ENCODE results near the gene ARID1A.

ARID1A gene

DNA sequence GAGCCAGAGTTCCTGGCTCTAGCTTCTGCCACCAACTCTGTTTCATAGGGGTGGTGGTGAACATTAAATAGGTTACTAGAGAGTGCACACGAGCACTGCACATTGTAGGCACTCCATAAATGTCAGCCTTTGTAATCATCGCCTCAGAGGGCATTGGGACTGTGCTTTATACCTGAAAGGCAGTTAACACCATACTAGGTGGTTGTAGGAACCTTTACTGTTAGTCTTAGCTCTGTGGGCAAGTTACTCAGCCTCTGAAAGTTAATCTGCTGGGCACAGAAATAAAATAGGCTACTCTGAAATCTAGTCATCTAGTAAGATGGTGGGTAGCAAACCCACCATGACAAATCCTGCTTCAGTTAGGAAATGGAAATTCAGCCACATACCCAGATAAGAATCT lies 37.6 kb downstream of the ARID1A start:
- TF ChIP-seq, protein P1, sequence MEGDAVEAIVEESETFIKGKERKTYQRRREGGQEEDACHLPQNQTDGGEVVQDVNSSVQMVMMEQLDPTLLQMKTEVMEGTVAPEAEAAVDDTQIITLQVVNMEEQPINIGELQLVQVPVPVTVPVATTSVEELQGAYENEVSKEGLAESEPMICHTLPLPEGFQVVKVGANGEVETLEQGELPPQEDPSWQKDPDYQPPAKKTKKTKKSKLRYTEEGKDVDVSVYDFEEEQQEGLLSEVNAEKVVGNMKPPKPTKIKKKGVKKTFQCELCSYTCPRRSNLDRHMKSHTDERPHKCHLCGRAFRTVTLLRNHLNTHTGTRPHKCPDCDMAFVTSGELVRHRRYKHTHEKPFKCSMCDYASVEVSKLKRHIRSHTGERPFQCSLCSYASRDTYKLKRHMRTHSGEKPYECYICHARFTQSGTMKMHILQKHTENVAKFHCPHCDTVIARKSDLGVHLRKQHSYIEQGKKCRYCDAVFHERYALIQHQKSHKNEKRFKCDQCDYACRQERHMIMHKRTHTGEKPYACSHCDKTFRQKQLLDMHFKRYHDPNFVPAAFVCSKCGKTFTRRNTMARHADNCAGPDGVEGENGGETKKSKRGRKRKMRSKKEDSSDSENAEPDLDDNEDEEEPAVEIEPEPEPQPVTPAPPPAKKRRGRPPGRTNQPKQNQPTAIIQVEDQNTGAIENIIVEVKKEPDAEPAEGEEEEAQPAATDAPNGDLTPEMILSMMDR (IDR thresholded peaks at IDR 0.05; ENCODE audit: control extremely low read depth, extremely low read depth, low read depth, missing control alignments): no peak
- CTCF ChIA-PET: interaction anchor here (1.9 to 6.3 kb wide), 2 partner anchors 9 to 16 kb away, joined by 5 to 61 read pairs; no protein-coding TSS in a partner anchor

DNA sequence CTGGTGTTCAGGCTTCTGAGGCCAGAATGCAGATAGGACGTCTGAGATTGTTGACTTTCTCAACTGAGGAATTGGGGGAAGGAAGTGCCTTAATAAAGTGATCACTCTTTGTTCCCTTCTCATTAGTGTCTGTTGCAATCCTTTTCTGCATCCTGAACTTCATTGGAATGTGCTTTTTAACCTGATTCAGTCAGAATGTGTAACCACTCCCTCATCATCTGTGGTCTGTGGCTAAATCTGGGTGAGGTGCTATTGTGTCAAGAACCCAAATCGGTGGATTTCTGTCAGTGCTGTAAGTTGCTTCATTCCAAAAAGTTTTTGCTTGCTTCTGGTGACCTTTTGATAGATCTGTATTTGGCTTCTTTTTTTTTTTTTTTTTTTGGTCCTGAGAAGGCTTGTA lies 38.2 kb downstream of the ARID1A start:
- no peak for DNase-seq (ENCODE audit: extremely low spot score)
- CTCF ChIA-PET: interaction anchor here (1.2 kb wide), 1 partner anchor 10 kb away, joined by 4 read pairs; no protein-coding TSS in a partner anchor
- POLR2A ChIA-PET: no interaction called here
- TF ChIP-seq, protein P1 (IDR thresholded peaks at IDR 0.05; ENCODE audit: control extremely low read depth, extremely low read depth, low read depth, missing control alignments): no peak

More for the DNA sequence above, 37.6 kb downstream of the ARID1A start:
- no peak for DNase-seq (ENCODE audit: extremely low spot score)
- POLR2A ChIA-PET: no interaction called here

DNA sequence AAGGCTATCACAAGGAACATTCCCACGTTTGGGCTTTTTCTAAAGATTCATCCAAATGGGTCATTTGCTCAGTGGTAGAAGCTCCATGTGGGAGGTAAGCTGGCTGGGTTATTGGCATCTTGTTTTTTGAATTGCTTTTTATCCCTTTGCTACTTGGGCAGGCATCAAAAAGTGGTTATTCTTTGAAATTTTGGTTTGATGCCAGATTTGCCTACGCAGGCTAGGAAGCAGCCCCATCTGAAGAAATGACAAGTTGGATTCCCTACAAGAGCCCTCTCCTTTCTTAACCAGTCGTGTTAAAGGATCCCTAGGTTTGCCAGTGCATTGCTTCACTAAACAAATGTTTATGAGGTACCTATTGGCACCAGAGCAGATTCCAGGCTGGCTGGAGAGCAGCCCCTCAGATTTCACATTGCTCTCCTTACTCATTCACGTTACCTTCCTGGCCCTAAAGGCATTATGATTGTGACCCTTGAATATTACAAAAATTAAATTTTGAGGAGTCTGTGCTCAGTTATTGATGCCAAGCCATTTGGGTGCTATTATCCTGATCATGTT lies 38.8 kb downstream of the ARID1A start:
- ChIA-PET POLR2A (no interaction called here), CTCF (interaction anchor here (1.2 kb wide), 1 partner anchor 9 kb away, joined by 4 read pairs; no protein-coding TSS in a partner anchor)
- TF ChIP-seq, protein P1 (IDR thresholded peaks at IDR 0.05; ENCODE audit: control extremely low read depth, extremely low read depth, low read depth, missing control alignments): no peak
- no peak for DNase-seq (ENCODE audit: extremely low spot score)

DNA sequence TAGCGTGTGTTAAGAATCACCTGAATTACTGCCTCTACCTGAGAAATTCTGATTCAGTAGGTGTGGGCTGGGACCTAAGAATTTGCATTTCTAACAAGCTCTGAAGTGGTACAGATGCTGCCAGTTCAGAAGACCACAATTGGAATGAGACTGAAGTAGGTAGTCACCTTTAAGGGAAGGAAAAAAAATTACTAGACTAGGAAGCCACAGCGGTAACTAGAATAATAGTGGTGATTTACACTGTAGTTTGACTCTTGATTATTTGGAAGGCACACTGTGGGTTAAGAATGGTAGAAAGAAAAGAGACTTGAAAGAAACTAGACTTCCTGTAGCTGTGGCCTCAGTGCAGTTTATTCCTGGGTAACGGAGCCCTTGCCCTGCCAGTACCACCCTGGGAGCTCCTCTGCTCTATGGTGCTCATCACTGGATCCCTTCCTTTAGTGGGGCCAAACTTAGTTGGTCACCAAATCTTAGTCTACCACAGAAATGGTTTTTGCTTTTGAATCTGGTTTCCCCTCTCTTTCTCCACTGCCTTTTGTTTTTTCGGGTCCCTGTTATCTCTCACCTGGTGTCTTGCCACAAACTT lies 43.6 kb downstream of the ARID1A start:
- CTCF ChIA-PET: interaction anchor here (1.3 to 6.9 kb wide), 4 partner anchors 9 to 105 kb away, joined by 3 to 61 read pairs (median 4); no protein-coding TSS in a partner anchor
- POLR2A ChIA-PET: no interaction called here
- DNase-seq (ENCODE audit: extremely low spot score): no peak
- TF ChIP-seq, protein P1 (IDR thresholded peaks at IDR 0.05; ENCODE audit: control extremely low read depth, extremely low read depth, low read depth, missing control alignments): no peak

DNA sequence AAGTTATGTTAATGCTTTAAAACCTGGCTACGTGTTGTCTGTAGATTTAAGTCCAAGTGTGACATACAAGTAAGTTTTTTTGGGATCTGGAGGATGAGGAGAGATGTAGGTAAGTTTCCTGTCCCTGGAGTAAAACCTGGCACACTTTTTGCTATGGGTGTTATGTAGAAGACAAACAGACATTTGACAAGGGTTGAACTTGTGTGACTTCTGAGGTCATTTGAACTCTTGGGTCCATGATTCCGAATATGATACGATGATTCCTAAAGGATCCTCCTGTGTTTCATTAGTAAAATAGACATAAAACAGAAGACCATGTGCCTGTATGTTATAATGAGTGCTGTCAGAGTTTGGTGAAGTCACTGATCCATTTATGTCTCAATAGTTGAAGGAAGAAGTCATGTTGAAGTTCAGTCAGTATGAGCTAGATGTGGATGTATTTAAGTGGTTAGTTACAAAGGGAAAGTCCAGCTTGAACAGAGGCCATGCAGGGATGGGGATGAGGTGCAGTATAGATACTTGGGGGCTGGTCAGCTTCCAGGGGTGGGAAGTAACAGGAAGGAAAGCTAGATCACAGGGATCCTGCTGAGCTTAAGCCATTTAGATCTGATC lies 44.3 kb downstream of the ARID1A start:
- CTCF ChIA-PET: interaction anchor here (1.1 to 6.9 kb wide), 5 partner anchors 10 to 202 kb away, joined by 3 to 61 read pairs (median 4); no protein-coding TSS in a partner anchor
- no peak for DNase-seq (ENCODE audit: extremely low spot score)
- TF ChIP-seq, protein P1 (IDR thresholded peaks at IDR 0.05; ENCODE audit: control extremely low read depth, extremely low read depth, low read depth, missing control alignments): no peak
- POLR2A ChIA-PET: no interaction called here

DNA sequence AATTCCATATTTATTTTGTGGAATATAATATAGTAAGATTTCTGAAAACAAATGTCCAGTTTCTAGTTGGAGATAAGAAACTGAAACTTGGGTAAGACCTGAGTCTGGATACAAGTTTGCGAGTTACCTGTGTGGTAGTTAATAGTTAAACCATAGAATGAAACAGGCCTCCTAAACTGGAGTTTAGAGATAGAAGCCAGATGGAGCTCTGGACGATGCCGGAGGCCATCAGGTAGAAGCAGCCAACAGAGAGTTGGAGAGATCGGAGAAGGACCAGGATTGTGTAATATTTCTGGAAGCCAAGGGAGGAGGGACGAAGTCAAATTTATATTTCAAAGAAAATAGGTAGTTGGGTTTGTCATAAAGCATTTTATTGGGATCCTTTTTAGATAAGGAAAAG lies 45.1 kb downstream of the ARID1A start:
- no peak for DNase-seq (ENCODE audit: extremely low spot score)
- CTCF ChIA-PET: interaction anchor here (1.1 to 6.9 kb wide), 4 partner anchors 11 to 203 kb away, joined by 3 to 61 read pairs (median 4); no protein-coding TSS in a partner anchor
- TF ChIP-seq, protein P1 (IDR thresholded peaks at IDR 0.05; ENCODE audit: control extremely low read depth, extremely low read depth, low read depth, missing control alignments): no peak
- POLR2A ChIA-PET: no interaction called here

Data from GM10248 (cell line).